NCI-H226 (cell line): ENCODE measurements around the gene SBNO2.
"Not testable (repeated sequence)": the region's sequence is repeated elsewhere in the genome, so short reads cannot be mapped to it uniquely, and the experiment has no call there.

Experiments
- DNase-seq: peaks from one replicate; pipeline ENCODE4 v3.0.0-alpha.2; 2015

The SBNO2 gene

DNA sequence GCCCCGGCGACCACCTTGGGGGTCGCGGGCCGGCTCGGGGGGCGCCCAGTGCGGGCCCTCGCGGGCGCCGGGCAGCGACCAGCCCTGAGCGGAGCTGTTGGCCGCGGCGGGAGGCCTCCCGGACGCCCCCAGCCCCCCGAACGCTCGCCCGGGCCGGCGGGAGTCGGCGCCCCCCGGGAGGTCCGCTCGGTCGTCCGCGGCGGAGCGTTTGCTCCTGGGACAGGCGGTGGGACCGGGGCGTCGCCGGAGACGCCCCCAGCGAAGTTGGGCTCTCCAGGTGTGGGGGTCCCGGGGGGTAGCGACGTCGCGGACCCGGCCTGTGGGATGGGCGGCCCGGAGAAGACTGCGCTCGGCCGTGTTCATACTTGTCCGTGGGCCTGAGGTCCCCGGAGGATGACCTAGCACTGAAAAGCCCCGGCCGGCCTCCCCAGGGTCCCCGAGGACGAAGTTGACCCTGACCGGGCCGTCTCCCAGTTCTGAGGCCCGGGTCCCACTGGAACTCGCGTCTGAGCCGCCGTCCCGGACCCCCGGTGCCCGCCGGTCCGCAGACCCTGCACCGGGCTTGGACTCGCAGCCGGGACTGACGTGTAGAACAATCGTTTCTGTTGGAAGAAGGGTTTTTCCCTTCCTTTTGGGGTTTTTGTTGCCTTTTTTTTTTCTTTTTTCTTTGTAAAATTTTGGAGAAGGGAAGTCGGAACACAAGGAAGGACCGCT is 32.2 kb upstream of the SBNO2 start:
- no peak for DNase-seq

DNA sequence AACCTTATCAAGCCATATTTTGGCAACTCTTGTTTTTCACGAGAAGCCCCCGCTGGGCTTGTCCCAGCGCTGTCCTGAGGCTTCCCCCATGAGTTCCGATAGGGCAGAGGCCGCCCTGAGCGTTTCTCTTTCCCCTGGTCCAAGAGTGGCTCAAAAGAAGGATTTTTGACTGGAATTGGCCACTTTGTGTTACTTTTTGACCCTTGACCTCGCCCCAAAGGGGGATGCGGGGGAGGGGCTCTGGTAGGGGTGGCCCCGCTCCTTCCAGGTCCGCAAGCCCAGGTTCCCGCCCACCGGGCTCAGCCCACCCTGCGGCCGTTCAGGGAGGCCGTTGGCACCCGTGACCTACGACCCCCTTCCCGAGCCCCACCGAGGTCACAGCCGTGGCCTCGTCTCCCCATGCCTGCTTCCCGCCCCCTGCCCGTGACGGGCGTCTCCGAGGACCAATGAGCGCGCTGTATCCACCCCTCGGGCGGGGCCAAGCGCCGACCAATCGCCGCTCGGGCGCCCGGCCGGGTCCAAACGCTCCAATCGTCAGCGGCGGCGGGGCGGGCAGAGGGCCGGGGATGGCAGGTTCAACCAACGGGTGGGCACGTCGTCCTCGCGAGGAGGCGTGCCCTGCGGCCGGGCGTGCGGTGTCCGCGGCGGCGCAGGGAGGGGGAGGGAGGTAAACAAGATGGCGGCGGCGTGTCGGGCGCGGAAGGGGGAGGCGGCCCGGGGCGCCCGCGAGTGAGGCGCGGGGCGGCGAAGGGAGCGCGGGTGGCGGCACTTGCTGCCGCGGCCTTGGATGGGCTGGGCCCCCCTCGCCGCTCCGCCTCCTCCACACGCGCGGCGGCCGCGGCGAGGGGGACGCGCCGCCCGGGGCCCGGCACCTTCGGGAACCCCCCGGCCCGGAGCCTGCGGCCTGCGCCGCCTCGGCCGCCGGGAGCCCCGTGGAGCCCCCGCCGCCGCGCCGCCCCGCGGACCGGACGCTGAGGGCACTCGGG is 31.3 kb upstream of the SBNO2 start, which contains the start of gene STK11:
STK11 (plus strand) TSS at position 665 of the 986 bp plus-strand sequence. CDS start 1,136 bp downstream, outside the sequence.
- peak; percentile 96 for DNase-seq

DNA sequence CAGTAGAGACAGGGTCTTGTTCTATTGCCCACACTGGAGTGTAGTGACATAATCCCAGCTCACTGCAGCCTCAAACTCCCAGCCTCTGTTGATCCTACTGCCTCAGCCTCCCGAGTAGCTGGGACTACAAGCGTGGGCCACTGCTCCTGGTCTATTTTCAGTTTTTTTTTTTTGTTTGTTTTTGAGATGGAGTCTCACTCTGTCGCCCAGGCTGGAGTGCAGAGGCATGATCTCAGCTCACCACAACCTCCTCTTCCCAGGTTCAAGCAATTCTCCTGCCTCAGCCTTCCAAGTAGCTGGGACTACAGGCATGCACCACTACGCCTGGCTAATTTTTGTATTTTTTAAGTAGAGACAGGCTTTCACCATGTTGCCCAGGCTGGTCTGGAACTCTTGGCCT is 26.5 kb upstream of the SBNO2 start:
- DNase-seq: not testable (repeated sequence)

DNA sequence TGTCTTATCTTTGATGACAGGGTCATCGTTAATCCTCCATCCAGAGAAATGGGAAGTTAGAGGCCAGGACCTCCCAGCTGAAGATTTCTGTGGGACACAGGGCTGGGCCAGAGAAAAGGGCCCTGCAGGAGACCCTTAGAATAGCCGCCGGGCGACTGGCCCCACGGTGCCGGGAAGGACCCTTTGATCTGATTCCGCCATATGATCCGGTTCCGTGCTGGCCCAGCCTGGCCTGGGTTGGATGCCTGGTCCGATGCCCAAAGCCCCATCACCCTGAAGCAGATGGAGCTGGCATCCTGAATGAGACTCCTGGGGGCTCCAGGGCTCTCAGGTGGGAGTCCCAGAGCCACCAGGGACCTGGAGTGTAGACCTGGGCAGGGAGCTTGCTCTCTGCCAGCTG is 25.5 kb upstream of the SBNO2 start:
- DNase-seq: no peak

DNA sequence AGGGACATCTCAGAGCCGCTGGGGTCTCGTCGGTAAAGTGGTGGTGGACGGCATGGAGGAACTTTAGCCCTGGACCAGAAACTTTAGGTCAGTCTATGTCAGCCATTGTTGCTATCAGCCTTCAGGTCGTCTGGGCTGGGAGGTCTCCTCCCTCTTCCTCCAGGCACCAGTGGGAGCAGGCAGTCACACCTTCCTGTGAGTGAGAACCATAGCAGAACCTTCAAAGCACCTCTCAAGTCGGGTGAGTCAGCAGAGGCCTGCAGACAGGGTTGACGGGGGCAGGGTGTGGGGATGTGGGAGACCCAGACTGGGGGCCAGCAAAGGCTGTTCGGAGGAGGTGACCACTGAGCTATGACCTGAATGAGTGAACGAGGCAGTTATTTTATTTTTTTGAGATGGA is 15.4 kb upstream of the SBNO2 start:
- peak; percentile 95 for DNase-seq

DNA sequence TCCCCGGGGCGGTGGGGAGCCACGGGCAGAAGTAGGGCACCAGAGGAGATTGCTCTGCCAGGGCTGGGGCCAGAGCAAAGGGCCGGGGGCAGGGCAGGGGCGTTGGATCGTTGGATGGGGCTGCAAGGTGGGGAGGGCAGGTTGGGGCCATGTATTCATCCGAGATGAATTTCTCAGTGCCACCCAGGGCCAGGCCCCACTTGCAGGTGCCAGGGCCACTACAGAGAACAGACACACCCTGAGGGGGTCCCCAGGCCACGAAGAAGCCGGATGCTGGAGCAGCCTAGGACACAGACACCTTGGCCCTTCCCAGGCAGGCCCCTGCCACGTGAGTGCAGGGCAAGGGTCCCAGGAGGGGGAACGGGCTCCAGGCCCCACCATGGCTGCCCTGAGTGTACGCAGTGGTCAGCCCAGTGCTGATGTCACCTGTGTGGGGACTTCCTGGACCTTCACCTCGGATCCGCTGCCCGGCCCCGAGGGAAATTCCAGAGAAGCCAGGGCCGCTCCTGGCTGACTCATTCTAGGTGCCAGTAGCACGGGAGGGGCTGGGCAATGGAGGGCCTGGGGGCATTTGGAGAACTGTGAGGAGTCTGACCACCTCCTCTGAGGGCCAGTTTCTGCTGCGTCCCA is 9.6 kb upstream of the SBNO2 start:
- DNase-seq: peak; percentile 90

DNA sequence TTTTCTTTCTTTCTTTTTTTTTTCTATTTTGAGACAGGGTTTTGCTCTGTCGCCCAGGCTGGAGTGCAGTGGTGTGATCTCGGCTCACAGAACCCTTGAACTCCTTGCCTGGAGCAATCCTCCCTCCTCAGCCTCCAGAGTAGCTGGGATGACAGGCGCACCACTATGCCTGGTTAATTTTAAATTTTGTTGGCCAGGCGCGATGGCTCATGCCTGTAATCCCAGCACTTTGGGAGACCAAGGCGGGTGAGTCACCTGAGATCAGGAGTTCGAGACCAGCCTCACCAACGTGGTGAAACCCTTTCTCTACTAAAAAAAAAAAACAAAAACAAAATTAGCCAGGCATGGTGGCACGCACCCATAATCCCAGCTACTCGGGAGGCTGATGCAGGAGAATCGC is 8.7 kb upstream of the SBNO2 start:
- DNase-seq: no peak

DNA sequence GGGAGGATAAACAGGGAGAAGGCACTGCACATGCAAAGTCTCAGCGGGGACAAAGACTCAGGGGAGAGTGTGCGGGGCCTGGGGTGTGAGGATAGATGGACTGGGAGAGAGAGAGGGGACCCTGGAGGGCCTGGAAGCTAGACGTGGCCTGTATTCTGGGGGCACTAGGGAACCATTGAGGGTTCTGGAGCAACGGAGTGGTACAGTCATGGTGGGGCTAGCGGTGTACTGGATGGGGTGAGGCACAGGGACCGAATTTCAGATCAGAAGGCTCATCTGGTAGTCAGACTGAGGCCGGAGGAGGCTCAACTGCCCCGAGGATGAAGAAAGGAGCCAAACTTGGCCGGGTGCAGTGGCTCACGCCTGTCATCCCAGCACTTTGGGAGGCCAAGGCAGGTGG is 8.0 kb upstream of the SBNO2 start:
- DNase-seq: no peak

DNA sequence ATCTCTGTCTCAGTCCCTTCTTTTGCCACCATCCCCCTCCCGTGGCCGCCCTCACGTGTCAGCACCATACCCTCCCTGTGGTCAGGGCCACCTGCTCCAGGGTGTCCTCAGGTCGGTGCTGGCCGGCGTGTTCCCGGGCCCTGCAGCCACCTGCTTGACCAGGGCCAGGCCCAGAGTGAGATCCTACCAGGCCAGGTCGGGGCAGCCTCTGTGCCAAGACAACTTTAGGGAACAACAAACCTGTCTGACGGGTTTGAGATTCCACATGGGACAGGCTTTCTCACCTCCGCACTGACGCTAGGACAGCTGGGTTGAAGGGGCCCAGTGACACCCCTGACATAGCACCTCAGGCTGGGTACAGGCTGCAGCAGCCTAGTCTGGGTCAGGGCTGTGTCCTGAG is 7.5 kb upstream of the SBNO2 start:
- no peak for DNase-seq

DNA sequence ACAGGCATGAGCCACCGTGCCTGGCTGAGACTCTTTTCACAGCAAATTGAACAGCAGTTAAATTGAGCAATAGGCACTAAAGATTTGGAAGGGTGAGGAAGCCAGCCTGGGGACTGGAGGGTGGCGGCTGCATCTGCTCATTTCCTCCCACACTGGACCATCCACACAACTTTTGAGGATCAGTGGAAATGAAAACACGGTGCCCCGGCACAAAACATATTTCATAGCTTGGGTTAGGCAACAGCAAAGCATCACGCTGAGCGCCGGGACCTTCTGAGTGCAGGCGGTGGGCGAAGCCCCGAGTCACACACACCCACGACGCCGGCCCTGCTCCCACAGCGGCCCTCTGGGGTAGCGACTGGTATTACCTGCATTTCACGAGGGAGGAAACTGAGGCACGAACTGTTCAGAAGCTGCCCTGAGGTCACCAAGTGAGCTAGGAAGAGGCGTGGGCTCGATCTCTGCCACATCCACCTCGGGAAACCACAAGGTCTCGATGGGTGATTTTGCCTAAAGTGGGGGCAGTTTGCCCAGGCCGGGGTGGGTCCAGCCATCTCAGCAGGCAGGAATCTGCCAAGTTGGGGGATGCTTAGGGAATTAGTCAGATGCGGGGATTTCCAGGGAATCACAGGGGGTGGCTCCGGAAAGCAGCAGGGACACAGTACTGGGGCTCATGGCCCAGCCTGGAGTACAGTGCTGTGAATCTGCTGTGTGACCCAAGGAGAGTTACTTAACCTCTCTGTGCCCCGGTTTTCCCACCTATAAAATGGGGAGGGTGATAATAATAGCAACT is 3.5 kb upstream of the SBNO2 start:
- peak; percentile 97 for DNase-seq

DNA sequence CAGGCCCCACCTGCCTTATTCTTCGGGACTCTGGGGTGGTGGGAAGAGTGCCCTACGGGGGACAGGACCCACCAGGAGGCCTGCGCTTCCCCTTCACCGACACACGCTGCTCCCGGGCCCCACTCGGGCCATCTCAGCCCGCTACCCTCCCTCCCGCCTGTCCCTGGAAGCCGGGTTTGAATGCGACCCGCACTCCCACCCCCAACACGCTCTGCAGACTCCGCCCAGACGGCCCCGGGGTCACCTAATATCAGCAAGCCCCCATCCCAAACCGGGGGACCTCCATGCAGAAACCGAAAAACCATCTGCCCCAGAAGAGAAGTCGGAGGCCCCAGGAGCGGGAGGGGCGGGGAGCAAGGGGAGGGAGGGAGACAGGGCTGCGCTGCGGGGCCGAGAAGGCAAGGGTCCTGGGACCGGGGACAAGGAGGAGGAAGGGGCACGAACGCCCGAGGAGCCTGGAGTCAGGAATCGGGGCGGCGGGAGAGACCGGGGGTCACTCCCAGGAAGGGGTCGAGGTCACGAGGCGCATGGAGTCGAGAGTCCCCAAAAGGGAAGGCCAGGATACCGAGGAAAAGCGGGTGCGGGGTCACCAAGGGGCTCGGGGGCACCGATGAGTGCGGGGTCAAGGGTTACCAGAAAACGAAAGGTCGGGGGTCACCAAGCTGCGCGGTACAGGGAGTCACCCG is 766 bp downstream of the SBNO2 start:
- no peak for DNase-seq

DNA sequence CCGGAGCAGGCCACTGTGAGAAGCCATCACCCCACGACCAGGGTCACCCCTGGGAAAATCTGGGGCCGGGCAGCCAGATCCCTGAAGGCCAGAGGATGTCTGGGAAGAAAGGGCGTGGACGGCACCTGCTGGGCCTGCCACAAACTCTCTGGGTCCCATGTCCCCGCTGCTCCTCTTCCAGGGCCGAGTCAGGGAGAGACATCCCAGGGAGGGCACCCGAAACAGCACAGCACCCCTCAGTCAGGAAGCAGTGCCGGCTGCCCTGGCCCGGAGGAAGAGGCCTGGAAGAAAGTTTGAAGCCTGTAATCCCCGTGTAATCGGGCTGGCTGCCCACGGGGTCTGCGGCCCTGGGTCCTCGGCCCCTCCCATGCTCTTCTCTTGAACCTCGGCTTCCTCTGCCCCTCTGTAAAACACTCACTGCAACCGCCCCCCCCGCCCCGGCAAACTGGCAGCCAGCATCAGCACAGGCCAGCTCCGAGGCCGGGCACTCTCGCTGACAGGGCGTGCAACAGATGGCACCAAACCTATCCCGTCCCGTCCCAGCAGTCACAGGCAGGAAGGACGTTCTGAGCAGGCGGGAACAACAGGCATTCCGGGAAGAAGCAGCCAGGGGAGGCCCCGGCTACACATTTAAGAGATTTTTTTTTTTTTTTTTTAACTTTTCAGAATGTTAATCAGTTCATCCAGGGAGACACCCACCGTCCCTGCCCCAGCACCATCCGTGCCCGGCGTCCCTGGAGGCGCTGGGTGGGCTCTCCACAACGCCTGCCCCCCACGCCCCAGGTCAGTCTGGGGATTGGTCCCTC is 1.5 kb downstream of the SBNO2 start:
- DNase-seq: peak; percentile 59

DNA sequence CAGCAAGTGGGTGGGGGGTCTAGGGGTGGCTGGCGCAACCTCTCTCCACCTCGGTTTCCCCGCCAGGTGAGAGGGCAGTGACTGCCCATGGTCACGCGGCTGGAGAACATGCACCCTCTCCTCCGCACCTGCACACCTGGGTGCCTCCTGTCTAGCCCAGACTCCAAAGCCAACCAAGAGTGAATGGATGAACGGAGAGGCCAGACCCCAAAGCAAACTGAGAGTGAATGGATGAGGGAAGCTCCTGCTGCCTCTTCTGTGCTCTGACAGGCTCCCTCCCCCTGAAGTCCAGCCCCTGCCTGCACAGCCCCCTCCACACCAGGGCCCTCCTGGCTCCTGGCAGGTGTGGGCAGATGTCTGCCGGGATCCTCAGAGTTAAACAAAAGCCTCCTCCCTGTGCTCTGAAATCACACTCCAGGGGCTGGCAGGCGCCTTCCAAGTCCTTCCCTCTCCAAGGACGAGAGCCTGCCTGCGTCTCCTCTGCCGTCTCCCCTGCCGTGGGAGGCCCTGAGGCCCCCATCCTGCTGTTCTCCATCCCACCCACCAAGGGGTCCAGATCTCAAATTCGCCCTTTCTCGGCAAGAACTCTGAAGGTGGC is 2.2 kb downstream of the SBNO2 start:
- DNase-seq: no peak

DNA sequence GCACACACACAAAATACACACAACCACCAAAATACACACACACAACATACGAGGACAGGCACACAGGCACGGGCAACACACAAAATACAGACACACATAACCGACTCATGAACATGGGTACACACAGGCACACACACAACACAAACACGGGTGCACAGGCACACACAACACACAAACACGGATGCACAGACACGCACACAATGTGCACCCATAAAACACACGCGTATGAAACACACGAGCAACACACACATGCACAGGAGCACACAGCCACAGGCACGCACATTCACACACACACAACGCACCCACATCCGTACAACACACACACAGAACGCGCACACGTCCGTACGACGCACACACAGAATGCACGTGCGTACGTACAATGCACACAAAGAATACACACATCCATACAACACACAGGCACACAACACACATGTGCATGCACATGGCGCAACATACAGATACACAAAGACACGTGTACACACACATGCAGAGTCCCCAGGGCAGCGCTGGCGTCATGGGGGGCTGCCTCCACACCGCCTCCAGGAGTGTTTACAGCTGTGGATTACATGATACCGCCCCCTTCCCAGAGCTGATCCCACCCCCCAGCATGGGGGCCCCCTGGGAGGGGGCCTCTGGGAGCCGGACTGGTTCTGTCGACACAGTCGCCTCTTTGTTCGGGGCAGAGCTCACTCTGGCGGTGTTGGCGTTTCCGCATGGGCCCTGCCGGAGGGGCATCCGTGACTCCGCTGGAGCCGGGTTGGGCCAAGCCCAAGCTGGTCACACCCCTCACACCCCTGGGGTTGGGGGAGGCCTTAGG is 2.9 kb downstream of the SBNO2 start:
- no peak for DNase-seq

DNA sequence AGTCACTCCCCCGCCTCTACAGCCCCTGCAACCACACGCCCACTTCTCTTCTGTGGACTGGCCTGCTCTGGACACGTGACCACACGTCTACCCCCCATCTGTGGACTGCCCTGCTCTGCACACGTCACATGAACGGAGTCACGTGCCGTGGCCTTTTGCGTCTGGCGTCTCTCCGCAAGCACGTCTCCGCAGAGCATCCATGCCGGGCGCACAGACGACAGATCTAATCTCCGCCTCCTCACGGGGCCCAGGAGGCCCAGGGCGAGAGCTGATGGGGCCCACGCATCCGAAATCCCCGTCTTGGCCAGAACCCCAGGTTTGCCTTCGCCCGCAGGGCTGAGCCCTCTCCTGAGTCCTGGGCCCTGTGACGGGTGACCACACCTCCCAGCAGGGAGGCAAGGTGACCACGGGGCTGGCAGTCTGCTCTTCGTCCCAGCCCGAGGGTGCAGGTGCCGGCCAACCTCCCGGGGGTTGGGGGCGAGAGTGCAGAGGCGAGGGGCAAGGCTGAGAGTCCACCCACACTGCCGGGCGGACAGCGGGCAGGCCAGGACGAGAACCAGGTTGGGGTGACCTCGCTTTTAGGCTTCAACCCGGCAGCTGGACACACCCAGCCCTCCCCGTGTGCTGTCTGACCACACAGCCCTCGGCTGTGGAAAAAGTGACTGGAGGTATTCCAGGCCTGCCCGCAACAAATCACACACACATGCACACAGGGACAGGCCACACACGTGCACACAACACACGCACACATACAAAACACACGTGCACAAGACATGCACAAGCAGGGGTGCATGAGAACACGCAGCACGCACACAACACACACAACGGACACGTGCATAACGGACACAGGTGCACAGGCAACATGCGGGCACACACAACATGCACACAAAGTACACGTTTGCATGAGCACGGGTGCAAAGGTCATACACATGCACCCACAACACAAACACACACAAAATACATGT is 3.9 kb downstream of the SBNO2 start:
- DNase-seq: peak; percentile 93

DNA sequence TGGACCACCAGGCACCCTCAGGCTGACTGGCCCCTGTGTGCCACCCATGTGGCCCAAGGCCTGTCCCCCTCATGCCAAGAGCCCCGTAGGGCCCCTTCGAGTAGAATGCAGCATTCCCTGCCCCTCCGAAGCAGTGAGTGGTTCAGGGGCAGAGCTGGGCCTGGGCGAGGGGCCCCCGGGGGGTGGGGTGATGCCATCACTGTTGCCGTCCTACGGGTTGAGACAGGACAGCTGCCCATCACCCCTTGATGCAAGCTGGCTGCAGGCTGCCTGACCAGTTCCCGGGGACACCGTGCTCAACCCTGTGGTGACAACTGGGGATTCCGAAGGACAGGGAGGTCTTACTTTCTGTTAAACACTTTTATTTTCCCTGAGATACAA is 4.7 kb downstream of the SBNO2 start:
- no peak for DNase-seq

DNA sequence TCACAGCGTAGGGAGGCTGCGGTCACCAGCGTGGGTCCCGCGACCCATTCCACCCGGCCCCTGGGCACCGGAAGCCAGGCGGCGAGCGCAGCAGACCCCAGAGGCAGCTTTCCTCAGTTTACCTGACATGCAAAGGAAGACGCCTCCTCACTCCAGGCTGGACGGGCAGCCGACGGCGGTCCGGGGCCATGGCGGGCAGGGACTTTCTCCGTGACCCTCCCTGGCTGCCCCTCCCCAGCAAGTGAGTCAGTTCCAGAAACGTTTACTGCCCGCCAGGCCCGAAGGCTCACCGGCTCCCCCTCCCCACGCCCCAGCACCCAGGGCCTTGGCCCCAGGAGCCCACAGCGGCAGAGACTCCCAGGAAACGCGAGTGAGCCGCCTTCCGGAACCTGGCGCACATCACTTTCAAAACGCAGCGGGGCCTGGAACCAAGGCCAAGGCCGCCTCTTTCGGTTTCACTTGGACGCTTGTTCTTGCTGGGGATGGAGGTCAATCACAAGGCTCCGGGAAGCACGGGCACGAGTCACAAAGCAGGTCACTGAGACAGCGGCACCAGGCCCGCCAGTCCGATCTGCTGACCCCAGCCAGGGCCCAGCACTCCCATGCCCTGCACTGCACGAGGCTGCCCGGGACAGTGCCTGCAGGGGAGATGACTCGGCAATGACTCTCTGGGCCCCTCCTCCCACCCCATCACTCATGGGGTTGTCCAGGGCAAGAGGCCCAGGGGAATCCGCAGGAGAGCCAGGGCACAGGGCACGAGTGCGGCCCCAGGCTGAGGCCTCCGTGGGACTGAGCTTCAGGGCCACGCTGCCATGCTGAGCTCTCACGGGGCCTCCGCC is 5.3 kb downstream of the SBNO2 start:
- peak; percentile 89 for DNase-seq
